K562 (cell line): ENCODE measurements around the gene GAMT. TPM values are rescaled to one million over a fixed set of nuclear protein-coding genes. Genes with fewer than 3 reads are reported as not detected.

ENCODE experiments used
- ATAC-seq: fragments of 200-7000 bp; cut with Tn5 transposase; 3 replicates; pipeline ENCODE4 v1.9.1; 2020; ENCODE audit warnings: moderate library complexity
- Bru-seq: library from RNA; stranded (reverse); fragments of 400-500 nt; gene quantifications from one replicate; lab custom pipeline; 2021; lab: Mats Ljungman, UMichigan
- BruChase-seq, 2 experiments: library from RNA; stranded (reverse); fragments of 400-500 nt; gene quantifications; one replicate each; lab custom pipeline; 2021; lab: Mats Ljungman, UMichigan
- BruUV-seq: library from RNA; stranded (reverse); fragments of 400-500 nt; replicated peaks from 2 replicates; lab custom pipeline; 2021; lab: Mats Ljungman, UMichigan
- CTCF ChIA-PET: fragments of 300-600 bp; formaldehyde crosslinking; extraction: SDS; loops from one replicate; lab custom pipeline; 2021; ENCODE audit warnings: low intra/inter-chr PET ratio; lab: Yijun Ruan, JAX
- POLR2A ChIA-PET: fragments of 300-600, 350-650 bp; sonication (Branson Sonifier 250); formaldehyde crosslinking; extraction: SDS; loops from one replicate; lab custom pipeline; 2021; ENCODE audit warnings: antibody characterized with exemption, inconsistent platforms; lab: Yijun Ruan, JAX
- DNase-seq, 4 experiments: peaks; one replicate each; pipeline versions ENCODE4 v3.0.0 to v3.0.0-alpha.2; 2011 to 2018; ENCODE audit warnings: low spot score in 3 of 4, mixed read lengths in 3 of 4; ENCODE audit errors: extremely low read depth in 1 of 4
- FAIRE-seq: peaks from 2 replicates; lab custom pipeline; 2011; peaks lifted over from hg19 to GRCh38; lab: Jason Lieb, UNC
- H2AFZ ChIP-seq: 2 replicates; pipeline ENCODE4 v1.6.0; 2011; ENCODE audit warnings: low read depth, low read length, control low read depth, inconsistent platforms
- H3K27ac ChIP-seq: fragments of 200-600 bp; 3 replicates; pipeline ENCODE4 v1.8.0; 2011; ENCODE audit warnings: low read depth, mild to moderate bottlenecking, control low read depth, inconsistent platforms, low read length, moderate library complexity, mixed read lengths; ENCODE audit errors: extremely low read depth
- H3K27me3 ChIP-seq, 2 experiments: fragments of 300-600 bp in 1 of 2; 2 replicates in 1 of 2; 3 replicates in 1 of 2; pipeline versions ENCODE4 v1.6.0 to v1.8.0; 2011; ENCODE audit warnings: inconsistent platforms in 2 of 2, low read length in 2 of 2, mild to moderate bottlenecking in 1 of 2, mixed read lengths in 1 of 2, moderate library complexity in 1 of 2; ENCODE audit not compliant: control insufficient read depth in 2 of 2, insufficient read depth in 2 of 2
- H3K36me3 ChIP-seq: fragments of 300-600 bp; 3 replicates; pipeline ENCODE4 v1.8.0; 2011; ENCODE audit warnings: mild to moderate bottlenecking, low read length, inconsistent platforms; ENCODE audit not compliant: control insufficient read depth, insufficient read depth
- H3K4me1 ChIP-seq, 2 experiments: fragments of 200-600 bp in 1 of 2; replicated peaks in 1 of 2; 2 replicates in 1 of 2; 3 replicates in 1 of 2; pipeline versions ENCODE4 v1.5.1 to v1.8.0; 2011; ENCODE audit warnings: inconsistent platforms in 2 of 2, low read length in 2 of 2, mild to moderate bottlenecking in 1 of 2, mixed read lengths in 1 of 2, moderate library complexity in 1 of 2; ENCODE audit not compliant: control insufficient read depth in 2 of 2, insufficient read depth in 2 of 2
- H3K4me2 ChIP-seq: 2 replicates; pipeline ENCODE4 v1.6.1; 2011; ENCODE audit warnings: low read length, control low read depth, inconsistent platforms, mixed read lengths; ENCODE audit not compliant: insufficient read depth
- H3K4me3 ChIP-seq: fragments of 200-600 bp; sonication (generic), shearing (Covaris generic); 2 replicates; pipeline ENCODE4 v1.5.1; 2016; ENCODE audit warnings: control low read depth, inconsistent platforms
- H3K79me2 ChIP-seq: fragments of 200-600 bp; 3 replicates; pipeline ENCODE4 v1.8.0; 2011; ENCODE audit warnings: low read length, inconsistent platforms; ENCODE audit not compliant: control insufficient read depth, insufficient read depth
- H3K9ac ChIP-seq, 2 experiments: 2 replicates each; pipeline versions ENCODE4 v1.6.0 to v1.6.1; 2011; ENCODE audit warnings: low read depth in 2 of 2, low read length in 2 of 2, control low read depth in 1 of 2, inconsistent platforms in 1 of 2, mild to moderate bottlenecking in 1 of 2, mixed read lengths in 1 of 2; ENCODE audit not compliant: insufficient read depth in 1 of 2
- H3K9me1 ChIP-seq: one replicate; pipeline ENCODE4 v1.6.0; 2011; ENCODE audit warnings: inconsistent platforms, mild to moderate bottlenecking, low read length, moderate library complexity; ENCODE audit not compliant: control insufficient read depth, insufficient read depth
- H3K9me3 ChIP-seq: replicated peaks from 2 replicates; pipeline ENCODE4 v1.5.1; 2011; ENCODE audit warnings: low read depth, low read length, inconsistent platforms; ENCODE audit not compliant: control insufficient read depth, insufficient read depth
- H4K20me1 ChIP-seq: replicated peaks from 2 replicates; pipeline ENCODE4 v1.6.1; 2011; ENCODE audit warnings: low read length, inconsistent platforms, mixed read lengths; ENCODE audit not compliant: control insufficient read depth, insufficient read depth
- CHD4 ChIP-seq: fragments of 200-600 bp; sonication (generic); IDR thresholded peaks from 3 replicates; pipeline ENCODE4 v1.6.1; 2012; ENCODE audit warnings: low read depth, mild to moderate bottlenecking, mixed read lengths, low read length, inconsistent platforms; ENCODE audit not compliant: insufficient read depth, insufficient replicate concordance, poor library complexity, severe bottlenecking
- GATAD2B ChIP-seq: fragments of 450-650 bp; IDR thresholded peaks from 2 replicates; pipeline ENCODE4 v1.6.1; 2017; ENCODE audit warnings: mild to moderate bottlenecking, borderline replicate concordance
- PRPF4 ChIP-seq: fragments of 200-400 bp; formaldehyde crosslinking; IDR thresholded peaks from one replicate; pipeline ENCODE4 v1.6.1; 2017; ENCODE audit warnings: low read length, low read depth, mild to moderate bottlenecking; ENCODE audit not compliant: insufficient read depth, poor library complexity, severe bottlenecking
- SIX5 ChIP-seq, 2 experiments: IDR thresholded peaks; 2 replicates each; pipeline ENCODE4 v1.6.1; 2011; ENCODE audit warnings: low read length in 2 of 2, borderline replicate concordance in 1 of 2, low read depth in 1 of 2, mild to moderate bottlenecking in 1 of 2, moderate library complexity in 1 of 2; ENCODE audit not compliant: insufficient read depth in 1 of 2
- SMARCA4 ChIP-seq: fragments of 450-650 bp; IDR thresholded peaks from 2 replicates; pipeline ENCODE4 v1.6.1; 2016
- STAG1 ChIP-seq: sonication (generic); formaldehyde crosslinking; IDR thresholded peaks from 2 replicates; pipeline ENCODE4 v1.5.0; 2020; ENCODE audit warnings: missing genetic modification reagents, borderline replicate concordance
- ZNF41 ChIP-seq: fragments of 250-450 bp; sonication (Bioruptor Pico); conservative IDR thresholded peaks from 2 replicates; pipeline ENCODE4 v1.4.0; 2020; ENCODE audit warnings: mild to moderate bottlenecking
- WGBS: fragments of 100-300 bp; shearing (Covaris generic); methylation state at CpG from one replicate; pipeline ENCODE4 v1.1.6; 2016; ENCODE audit warnings: low coverage, mixed read lengths; ENCODE audit not compliant: insufficient coverage; ENCODE audit errors: missing lambda C conversion rate; 5-methylcytosine and 5-hydroxymethylcytosine counted together
- in situ Hi-C: fragments of 300-500 bp; cut with MboI; formaldehyde crosslinking; loops from 4 replicates; pipeline ENCODE4 v1.15.0; 2018; ENCODE audit warnings: inconsistent platforms, mixed read lengths
- intact Hi-C: fragments of 100-400 bp; cut with micrococcal nuclease; formaldehyde crosslinking; loops from 2 replicates; pipeline ENCODE4 v1.14.2; 2022
- long read RNA-seq, 3 experiments: library from polyadenylated mRNA in 2 of 3; library from RNA in 1 of 3; unstranded in 2 of 3; stranded (forward) in 1 of 3; transcript quantifications; one replicate each; pipeline ENCODE4 v2.0.0, GENCODE V29; 2019 to 2022
- polyA minus RNA-seq, 3 experiments: library from RNA; depleted of rRNA, polyadenylated mRNA; stranded (reverse); fragments of >200 nt; gene quantifications; 2 replicates each; pipeline ENCODE4 v1.2.3, GENCODE V29; 2011
- polyA plus RNA-seq, 8 experiments: library from polyadenylated mRNA; depleted of rRNA in 4 of 8; stranded (reverse) in 5 of 8; unstranded in 3 of 8; fragments of >200 nt; fragmentation: Nextera tagmentation in 2 of 8; fragmentation: Illumina TruSeq in 1 of 8; extraction: Ambion mirVana in 2 of 8; extraction: Trizol in 1 of 8; gene quantifications; 2 replicates each; pipeline versions ENCODE4 v1.2.1 to v1.2.3, GENCODE V29; 2011 to 2014; ENCODE audit warnings: inconsistent platforms in 1 of 8, missing spikeins in 1 of 8
- total RNA-seq, 7 experiments: library from RNA; depleted of rRNA in 6 of 7; stranded (reverse); fragments of >200 nt in 6 of 7; fragmentation: Illumina TruSeq in 2 of 7; extraction: Trizol in 2 of 7; gene quantifications; 2 replicates each; pipeline versions ENCODE4 v1.2.1 to v1.2.3, GENCODE V29; 2011 to 2021; ENCODE audit warnings: low replicate concordance in 1 of 7
- TF ChIP-seq, protein P1 (sequence below): IDR thresholded peaks from 2 replicates; pipeline ENCODE4 v1.6.1; 2011; ENCODE audit warnings: borderline replicate concordance, low read depth, mild to moderate bottlenecking, moderate library complexity, low read length; ENCODE audit not compliant: insufficient read depth, poor library complexity, severe bottlenecking
- TF ChIP-seq, protein P2 (sequence below): fragments of 450-650 bp; IDR thresholded peaks from one replicate; pipeline ENCODE4 v1.6.1; 2018; ENCODE audit warnings: mild to moderate bottlenecking, moderate library complexity; ENCODE audit not compliant: partially characterized antibody

The GAMT gene
- 8.0 and 26.2 TPM in 2 replicates for total RNA-seq (2011; cell fraction: chromatin; rRNA removed; ENCODE audit: low replicate concordance)
- 17.6 and 18.7 TPM in 2 replicates for total RNA-seq (2011; cell fraction: nucleolus; rRNA removed)
- total RNA-seq (2011; cell fraction: nucleoplasm; rRNA removed): 11.9 and 13.9 TPM in 2 replicates
- total RNA-seq (2014; rRNA removed) (35.2 and 47.8 TPM in 2 replicates), total RNA-seq (2014; rRNA removed; fragmentation: Illumina TruSeq; extraction: Trizol) (6.1 and 11.1 TPM in 2 replicates), total RNA-seq (2015; rRNA removed; fragmentation: Illumina TruSeq; extraction: Trizol) (25.9 and 28.7 TPM in 2 replicates), total RNA-seq (2021) (35.3 and 37.5 TPM in 2 replicates), polyA plus RNA-seq (2011; rRNA removed) (27.2 and 42.1 TPM in 2 replicates), polyA plus RNA-seq (2014; fragmentation: Illumina TruSeq; extraction: Trizol) (26.2 and 35.1 TPM in 2 replicates), polyA plus RNA-seq (2014; fragmentation: Nextera tagmentation; extraction: Ambion mirVana) (1 to 10 TPM; 1.3 to 2.1 TPM), polyA plus RNA-seq (2014; rRNA removed) (33.3 and 37.8 TPM in 2 replicates), polyA minus RNA-seq (2011; rRNA and poly(A)+ RNA removed) (8.4 and 12.9 TPM in 2 replicates), Bru-seq, nascent RNA (percentile 59 among the genes with signal in this experiment), BruChase-seq, experiment 1, labeled RNA remaining after a 2-hour chase (percentile 52 among the genes with signal in this experiment), BruChase-seq, experiment 2, labeled RNA remaining after a 6-hour chase (percentile 50 among the genes with signal in this experiment)
- 46.5 and 96.1 TPM in 2 replicates for polyA plus RNA-seq (2011; cell fraction: cytosol; rRNA removed)
- polyA plus RNA-seq (2011; cell fraction: nucleus; rRNA removed): 23.4 and 27.7 TPM in 2 replicates
- 44.0 and 47.8 TPM in 2 replicates for polyA plus RNA-seq (2012)
- polyA minus RNA-seq (2011; cell fraction: cytosol; rRNA and poly(A)+ RNA removed): 22.1 and 26.4 TPM in 2 replicates
- polyA minus RNA-seq (2011; cell fraction: nucleus; rRNA and poly(A)+ RNA removed): 6.7 and 7.7 TPM in 2 replicates
- long read RNA-seq, experiment 1, transcript GAMT-201 (6 exons, 1,121 nt): major isoform, 41 of 69 reads
- long read RNA-seq, experiment 1, transcript GAMT-202 (5 exons, 1,769 nt): minor isoform, 10 of 69 reads
- long read RNA-seq, experiment 1, partial matches to known transcripts: 9 of 69 reads
- long read RNA-seq, experiment 1, other reads (novel, unspliced or antisense): 9 of 69 reads
- long read RNA-seq, experiment 2, transcript GAMT-201 (6 exons, 1,121 nt): major isoform, 43 of 58 reads
- long read RNA-seq, experiment 2, transcript GAMT-202 (5 exons, 1,769 nt): minor isoform, 8 of 58 reads
- long read RNA-seq, experiment 2, partial matches to known transcripts: 1 of 58 reads
- long read RNA-seq, experiment 2, other reads (novel, unspliced or antisense): 6 of 58 reads
- long read RNA-seq, experiment 3, transcript GAMT-201 (6 exons, 1,121 nt): major isoform, 26 of 32 reads
- long read RNA-seq, experiment 3, partial matches to known transcripts: 1 of 32 reads
- long read RNA-seq, experiment 3, other reads (novel, unspliced or antisense): 3 of 32 reads

DNA sequence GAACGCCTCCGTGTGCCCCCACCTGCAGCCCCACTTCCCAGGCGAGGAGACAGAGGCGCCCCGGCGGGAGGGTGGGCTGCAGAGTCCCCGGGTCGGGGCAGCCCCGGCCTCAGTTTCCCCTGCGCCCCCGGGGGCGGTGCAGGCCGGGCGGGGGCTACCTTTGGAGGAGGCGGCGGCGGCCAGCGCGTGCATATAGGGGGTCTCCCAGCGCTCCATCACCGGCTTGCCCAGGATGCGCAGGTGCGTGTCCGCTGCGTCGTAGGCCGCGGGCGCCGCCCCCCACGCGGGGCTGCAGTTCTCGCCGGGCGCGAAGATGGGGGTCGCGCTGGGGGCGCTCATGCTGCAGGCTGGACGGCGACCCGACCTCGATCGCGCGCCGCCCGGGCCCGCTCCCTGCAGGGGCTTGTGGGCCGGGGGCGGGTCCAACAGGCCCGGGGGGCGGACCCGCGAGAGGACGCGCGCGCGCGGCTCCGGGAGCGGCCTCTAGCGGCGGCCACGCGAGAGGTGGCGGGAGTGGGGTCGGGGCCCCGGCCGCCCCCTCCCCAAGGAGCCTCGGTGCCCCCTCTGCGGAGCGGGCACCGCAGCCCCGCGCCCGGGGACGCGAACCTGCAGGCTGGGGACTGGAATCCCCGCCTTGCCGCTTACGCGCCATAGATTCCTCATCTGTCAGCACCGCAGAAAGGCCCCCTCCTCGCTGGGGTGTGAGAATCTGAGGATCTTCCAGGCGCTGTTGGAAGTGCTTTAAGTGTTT lies at the start of gene GAMT:
TSS of gene GAMT (minus strand) at position 405 of the 751 bp plus-strand sequence. CDS start at position 339, 66 bp downstream.
- peak within 1 kb of the TSS; percentile 57 for H3K4me3 ChIP-seq
- intact Hi-C loops: no loop called here
- peak within 1 kb of the TSS; percentile 93 for H2AFZ ChIP-seq
- ChIA-PET POLR2A (no interaction called here), CTCF (no interaction called here)
- peak; percentile 74 for FAIRE-seq
- H3K27ac ChIP-seq: peak within 1 kb of the TSS; percentile 37
- peaks cover 14% of the 10 kb centered on the region; the same call in 1 of the 3 replicates for H3K36me3 ChIP-seq
- ATAC-seq: peak; percentile 83
- DNase-seq: peak; percentile 77 to 89 (median 88)
- no peaks in the 10 kb centered on the region for H4K20me1 ChIP-seq
- H3K79me2 ChIP-seq: peaks cover 12% of the 10 kb centered on the region
- no peaks in the 10 kb centered on the region for H3K27me3 ChIP-seq
- in situ Hi-C loops: no loop called here
- H3K4me2 ChIP-seq: peak within 1 kb of the TSS; percentile 74
- H3K9ac ChIP-seq: peak within 1 kb of the TSS; percentile 58 to 89
- 4% methylated on average over 29 of the region's 87 CpGs for WGBS
- H3K4me1 ChIP-seq: peaks cover 5 to 64% of the 10 kb centered on the region in 2 experiments; a peak in 3 of 5 replicates
- H3K9me3 ChIP-seq: no peaks in the 10 kb centered on the region
- H3K9me1 ChIP-seq: no peaks in the 10 kb centered on the region
- BruUV-seq: no TSS peak
- TF ChIP-seq PRPF4: no peak
- TF ChIP-seq ZNF41 (CRISPR knock-in tag): no peak
- TF ChIP-seq, protein P1, sequence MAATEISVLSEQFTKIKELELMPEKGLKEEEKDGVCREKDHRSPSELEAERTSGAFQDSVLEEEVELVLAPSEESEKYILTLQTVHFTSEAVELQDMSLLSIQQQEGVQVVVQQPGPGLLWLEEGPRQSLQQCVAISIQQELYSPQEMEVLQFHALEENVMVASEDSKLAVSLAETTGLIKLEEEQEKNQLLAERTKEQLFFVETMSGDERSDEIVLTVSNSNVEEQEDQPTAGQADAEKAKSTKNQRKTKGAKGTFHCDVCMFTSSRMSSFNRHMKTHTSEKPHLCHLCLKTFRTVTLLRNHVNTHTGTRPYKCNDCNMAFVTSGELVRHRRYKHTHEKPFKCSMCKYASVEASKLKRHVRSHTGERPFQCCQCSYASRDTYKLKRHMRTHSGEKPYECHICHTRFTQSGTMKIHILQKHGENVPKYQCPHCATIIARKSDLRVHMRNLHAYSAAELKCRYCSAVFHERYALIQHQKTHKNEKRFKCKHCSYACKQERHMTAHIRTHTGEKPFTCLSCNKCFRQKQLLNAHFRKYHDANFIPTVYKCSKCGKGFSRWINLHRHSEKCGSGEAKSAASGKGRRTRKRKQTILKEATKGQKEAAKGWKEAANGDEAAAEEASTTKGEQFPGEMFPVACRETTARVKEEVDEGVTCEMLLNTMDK: peak; percentile 59
- peak; percentile 18 for TF ChIP-seq CHD4
- peak; percentile 95 for TF ChIP-seq GATAD2B
- TF ChIP-seq, protein P2, sequence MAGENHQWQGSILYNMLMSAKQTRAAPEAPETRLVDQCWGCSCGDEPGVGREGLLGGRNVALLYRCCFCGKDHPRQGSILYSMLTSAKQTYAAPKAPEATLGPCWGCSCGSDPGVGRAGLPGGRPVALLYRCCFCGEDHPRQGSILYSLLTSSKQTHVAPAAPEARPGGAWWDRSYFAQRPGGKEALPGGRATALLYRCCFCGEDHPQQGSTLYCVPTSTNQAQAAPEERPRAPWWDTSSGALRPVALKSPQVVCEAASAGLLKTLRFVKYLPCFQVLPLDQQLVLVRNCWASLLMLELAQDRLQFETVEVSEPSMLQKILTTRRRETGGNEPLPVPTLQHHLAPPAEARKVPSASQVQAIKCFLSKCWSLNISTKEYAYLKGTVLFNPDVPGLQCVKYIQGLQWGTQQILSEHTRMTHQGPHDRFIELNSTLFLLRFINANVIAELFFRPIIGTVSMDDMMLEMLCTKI: no peak
- no peak for TF ChIP-seq STAG1 (CRISPR knock-in tag)
- TF ChIP-seq SMARCA4: no peak
- no peak for TF ChIP-seq SIX5 (IDR thresholded peaks at IDR 0.05; ENCODE audit: borderline replicate concordance in 1 of 2, insufficient read depth in 1 of 2, low read depth in 1 of 2, low read length in 2 of 2)
